DND-41 (cell line): ENCODE results near the gene ANKS1B.

Experiments
- CTCF ChIP-seq: IDR thresholded peaks from 2 replicates; pipeline ENCODE4 v1.5.1; 2012; ENCODE audit warnings: borderline replicate concordance, low read length, moderate library complexity, mild to moderate bottlenecking; ENCODE audit not compliant: poor library complexity, severe bottlenecking; ENCODE audit errors: extremely low read depth
- EZH2 ChIP-seq: IDR thresholded peaks from 3 replicates; pipeline ENCODE4 v1.6.1; 2012; ENCODE audit warnings: borderline replicate concordance, low read depth, mild to moderate bottlenecking, moderate library complexity, low read length, inconsistent platforms; ENCODE audit not compliant: severe bottlenecking

- TF ChIP-seq CTCF (no peak), EZH2 (no peak)
Measured at GRCh38 chr12:99552022-99552421, 432.7 kb downstream of the ANKS1B start.
